ENCODE results near the gene TGFA.

GRCh38 chr2:70442301-70443077 is 111.1 kb downstream of the TGFA start:
- TF ChIP-seq EP300 (IDR thresholded peaks at IDR 0.05; ENCODE audit: borderline replicate concordance) (no peak), TAF1 (IDR thresholded peaks at IDR 0.05; ENCODE audit: low read depth) (no peak), YY1 (IDR thresholded peaks at IDR 0.05; ENCODE audit: low read depth) (no peak), EGR1 (IDR thresholded peaks at IDR 0.05) (no peak), TEAD4 (IDR thresholded peaks at IDR 0.05) (no peak), CEBPB (IDR thresholded peaks at IDR 0.05) (no peak), RAD21 (IDR thresholded peaks at IDR 0.05; ENCODE audit: low read depth) (no peak), FOXM1 (IDR thresholded peaks at IDR 0.05; ENCODE audit: borderline replicate concordance, low read depth) (no peak)
